H1 (cell line): ENCODE data around the gene CHCHD3. TPM values are rescaled to one million over a fixed set of nuclear protein-coding genes. Genes with fewer than 3 reads are reported as not detected.

Source experiments
- CHD7 ChIP-seq: fragments of 300-600 bp; sonication (generic); IDR thresholded peaks from 2 replicates; pipeline ENCODE4 v1.7.1; 2012; ENCODE audit warnings: low read length, moderate library complexity, mild to moderate bottlenecking, inconsistent platforms; ENCODE audit not compliant: insufficient replicate concordance
- CREB1 ChIP-seq: IDR thresholded peaks from 2 replicates; pipeline ENCODE4 v1.6.1; 2012; ENCODE audit warnings: inconsistent platforms
- CTBP2 ChIP-seq: IDR thresholded peaks from 2 replicates; pipeline ENCODE4 v1.7.0; 2011; ENCODE audit warnings: borderline replicate concordance, mild to moderate bottlenecking, moderate library complexity, mixed read lengths, low read length; ENCODE audit not compliant: insufficient read depth, insufficient read length
- EP300 ChIP-seq, 2 experiments: IDR thresholded peaks; 1 replicate in 1 of 2; 2 replicates in 1 of 2; pipeline ENCODE4 v1.6.1; 2011 to 2012; ENCODE audit warnings: low read depth in 2 of 2, low read length in 2 of 2, mild to moderate bottlenecking in 2 of 2, borderline replicate concordance in 1 of 2, inconsistent platforms in 1 of 2, moderate library complexity in 1 of 2
- RAD21 ChIP-seq, 2 experiments: IDR thresholded peaks in 1 of 2; conservative IDR thresholded peaks in 1 of 2; 2 replicates each; pipeline ENCODE4 v1.6.1; 2011; ENCODE audit warnings: low read depth in 2 of 2, low read length in 2 of 2, improper control_type of control experiment in 1 of 2, inconsistent platforms in 1 of 2, mild to moderate bottlenecking in 1 of 2, moderate library complexity in 1 of 2
- RFX5 ChIP-seq: IDR thresholded peaks from 2 replicates; pipeline ENCODE4 v1.6.1; 2011; ENCODE audit warnings: low read depth, low read length, improper control_type of control experiment, borderline replicate concordance
- TCF12 ChIP-seq: IDR thresholded peaks from 2 replicates; pipeline ENCODE4 v1.6.1; 2011; ENCODE audit warnings: low read depth, mild to moderate bottlenecking, low read length
- polyA plus RNA-seq, 7 experiments: library from polyadenylated mRNA; depleted of rRNA in 3 of 7; stranded (reverse) in 5 of 7; unstranded in 2 of 7; fragments of >200 nt in 5 of 7; fragments of 200-250 nt in 2 of 7; gene quantifications; 1 replicate in 5 of 7; 2 replicates in 1 of 7; 4 replicates in 1 of 7; pipeline versions ENCODE4 v1.2.1 to v1.2.3, GENCODE V29; 2011 to 2013; ENCODE audit warnings: missing spikeins in 2 of 7, mixed read lengths in 2 of 7
- total RNA-seq: library from RNA; stranded (reverse); fragmentation: NEBNext Ultra II Directional; extraction: Animal tissue kit (Norgen Biotek cat#: 25700); gene quantifications from 2 replicates; pipeline ENCODE4 v1.2.1, GENCODE V29; 2021
- TF ChIP-seq, protein P1 (sequence below), 3 experiments: IDR thresholded peaks; 1 replicate in 2 of 3; 2 replicates in 1 of 3; pipeline versions ENCODE4 v1.5.1 to v1.6.1; 2011; ENCODE audit warnings: low read length in 3 of 3, mild to moderate bottlenecking in 3 of 3, inconsistent platforms in 2 of 3, low read depth in 1 of 3, moderate library complexity in 1 of 3; ENCODE audit not compliant: insufficient read depth in 1 of 3; ENCODE audit errors: control extremely low read depth in 1 of 3

CHCHD3 gene
- total and polyA plus RNA-seq, 2 of the 8 experiments (the other 6 are each of a cell fraction or from before 2014, with no cell fraction given), result 42.9 to 137 TPM

DNA sequence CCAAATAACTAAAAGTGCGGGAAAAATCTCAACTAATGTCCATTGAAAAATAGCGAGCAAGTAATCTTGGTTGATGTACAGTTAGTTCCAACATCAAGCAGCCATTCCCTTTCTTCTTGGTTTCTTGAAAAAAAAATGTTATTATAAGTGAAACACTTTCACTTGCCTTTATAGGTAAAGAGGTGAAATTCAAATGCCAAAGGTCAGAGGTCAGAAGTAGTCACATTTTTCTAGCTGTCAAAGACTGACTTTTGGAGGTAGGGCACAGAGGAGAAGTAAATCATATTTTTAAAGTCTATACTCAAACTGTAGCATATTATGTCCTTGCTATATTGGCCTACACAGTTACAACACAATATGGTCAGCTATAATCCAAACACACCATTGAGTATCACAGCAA lies 62.3 kb downstream of the CHCHD3 start (continued):
- TF ChIP-seq CHD7 (no peak), RFX5 (no peak), CTBP2 (no peak), TCF12 (no peak), EP300 (IDR thresholded peaks at IDR 0.05; ENCODE audit: borderline replicate concordance in 1 of 2, low read depth in 2 of 2, low read length in 2 of 2) (no peak), CREB1 (no peak), RAD21 (IDR thresholded peaks at IDR 0.05 in 1 of 2, conservative IDR thresholded peaks at IDR 0.05 in 1 of 2; ENCODE audit: low read depth in 2 of 2, low read length in 2 of 2) (no peak)
- TF ChIP-seq, protein P1, sequence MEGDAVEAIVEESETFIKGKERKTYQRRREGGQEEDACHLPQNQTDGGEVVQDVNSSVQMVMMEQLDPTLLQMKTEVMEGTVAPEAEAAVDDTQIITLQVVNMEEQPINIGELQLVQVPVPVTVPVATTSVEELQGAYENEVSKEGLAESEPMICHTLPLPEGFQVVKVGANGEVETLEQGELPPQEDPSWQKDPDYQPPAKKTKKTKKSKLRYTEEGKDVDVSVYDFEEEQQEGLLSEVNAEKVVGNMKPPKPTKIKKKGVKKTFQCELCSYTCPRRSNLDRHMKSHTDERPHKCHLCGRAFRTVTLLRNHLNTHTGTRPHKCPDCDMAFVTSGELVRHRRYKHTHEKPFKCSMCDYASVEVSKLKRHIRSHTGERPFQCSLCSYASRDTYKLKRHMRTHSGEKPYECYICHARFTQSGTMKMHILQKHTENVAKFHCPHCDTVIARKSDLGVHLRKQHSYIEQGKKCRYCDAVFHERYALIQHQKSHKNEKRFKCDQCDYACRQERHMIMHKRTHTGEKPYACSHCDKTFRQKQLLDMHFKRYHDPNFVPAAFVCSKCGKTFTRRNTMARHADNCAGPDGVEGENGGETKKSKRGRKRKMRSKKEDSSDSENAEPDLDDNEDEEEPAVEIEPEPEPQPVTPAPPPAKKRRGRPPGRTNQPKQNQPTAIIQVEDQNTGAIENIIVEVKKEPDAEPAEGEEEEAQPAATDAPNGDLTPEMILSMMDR (IDR thresholded peaks at IDR 0.05; ENCODE audit: control extremely low read depth in 1 of 3, insufficient read depth in 1 of 3, low read depth in 1 of 3, low read length in 3 of 3), result no peak
